ENCODE results near the gene NEGR1. TPM values are rescaled to one million over a fixed set of nuclear protein-coding genes. Genes with fewer than 3 reads are reported as not detected.

NEGR1 gene
- total RNA-seq, 4 donors from 2014 or later: 0.49 to 8.8 (median 2.7) TPM

DNA sequence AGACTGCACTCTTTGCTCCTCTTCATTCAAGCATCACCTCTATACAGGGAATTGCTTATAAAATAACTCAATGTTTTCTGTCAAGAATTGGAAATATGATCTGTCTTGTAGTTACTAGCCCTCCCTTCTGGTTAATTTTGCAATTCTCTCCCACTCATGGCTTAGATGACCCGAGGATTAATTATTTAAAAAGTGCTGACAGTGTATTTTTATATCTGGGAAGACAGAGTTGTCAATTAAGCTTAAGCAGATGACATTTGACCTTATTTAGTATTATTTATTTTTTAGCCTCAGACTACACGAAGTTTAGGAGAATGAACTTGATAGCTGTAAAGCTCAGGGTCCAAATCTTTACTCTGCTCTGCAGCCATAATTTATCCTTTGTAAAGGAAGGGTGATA lies 538.5 kb downstream of the NEGR1 start:
- no peak overlapping the region for H3K27ac ChIP-seq
- H3K9me3 ChIP-seq: no peaks in the 10 kb centered on the region
- intact Hi-C loops (cut with DNase I): no loop called here
- H3K4me3 ChIP-seq: no peak overlapping the region
- no peaks in the 10 kb centered on the region for H3K4me1 ChIP-seq
- no peak for TF ChIP-seq POLR2A (IDR thresholded peaks at IDR 0.05)
- TF ChIP-seq, protein P1, sequence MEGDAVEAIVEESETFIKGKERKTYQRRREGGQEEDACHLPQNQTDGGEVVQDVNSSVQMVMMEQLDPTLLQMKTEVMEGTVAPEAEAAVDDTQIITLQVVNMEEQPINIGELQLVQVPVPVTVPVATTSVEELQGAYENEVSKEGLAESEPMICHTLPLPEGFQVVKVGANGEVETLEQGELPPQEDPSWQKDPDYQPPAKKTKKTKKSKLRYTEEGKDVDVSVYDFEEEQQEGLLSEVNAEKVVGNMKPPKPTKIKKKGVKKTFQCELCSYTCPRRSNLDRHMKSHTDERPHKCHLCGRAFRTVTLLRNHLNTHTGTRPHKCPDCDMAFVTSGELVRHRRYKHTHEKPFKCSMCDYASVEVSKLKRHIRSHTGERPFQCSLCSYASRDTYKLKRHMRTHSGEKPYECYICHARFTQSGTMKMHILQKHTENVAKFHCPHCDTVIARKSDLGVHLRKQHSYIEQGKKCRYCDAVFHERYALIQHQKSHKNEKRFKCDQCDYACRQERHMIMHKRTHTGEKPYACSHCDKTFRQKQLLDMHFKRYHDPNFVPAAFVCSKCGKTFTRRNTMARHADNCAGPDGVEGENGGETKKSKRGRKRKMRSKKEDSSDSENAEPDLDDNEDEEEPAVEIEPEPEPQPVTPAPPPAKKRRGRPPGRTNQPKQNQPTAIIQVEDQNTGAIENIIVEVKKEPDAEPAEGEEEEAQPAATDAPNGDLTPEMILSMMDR (IDR thresholded peaks at IDR 0.05): no peak
- H3K36me3 ChIP-seq: no peaks in the 10 kb centered on the region
- H3K27me3 ChIP-seq: no peaks in the 10 kb centered on the region
- no peak for DNase-seq
- 36 to 42% methylated on average over 2 of the region's 2 CpGs for WGBS, 2 donors

DNA sequence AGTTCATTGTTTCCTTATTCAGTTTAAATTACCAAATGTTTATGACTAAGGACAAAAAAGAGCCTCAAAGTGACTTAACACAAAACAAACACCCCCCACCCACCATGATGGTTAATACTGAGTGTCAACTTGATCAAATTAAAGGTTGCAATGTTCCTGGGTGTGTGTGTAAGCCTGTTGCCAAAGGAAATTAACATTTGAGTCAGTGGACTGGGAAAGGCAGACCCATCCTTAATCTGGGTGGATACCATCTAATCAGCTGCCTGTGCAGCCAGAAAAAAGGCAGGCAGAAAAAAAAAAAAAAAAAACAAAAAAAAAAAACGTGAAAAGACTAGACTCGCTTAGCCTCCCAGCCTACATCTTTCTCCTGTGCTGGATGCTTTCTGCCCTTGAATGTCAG lies 543.4 kb downstream of the NEGR1 start:
- no peaks in the 10 kb centered on the region for H3K4me1 ChIP-seq
- TF ChIP-seq POLR2A (IDR thresholded peaks at IDR 0.05): no peak
- TF ChIP-seq, protein P1 (IDR thresholded peaks at IDR 0.05): no peak
- WGBS, 2 donors: 58 to 76% methylated on average over 2 of the region's 2 CpGs
- H3K27ac ChIP-seq: no peak overlapping the region
- H3K36me3 ChIP-seq: no peaks in the 10 kb centered on the region
- no peaks in the 10 kb centered on the region for H3K9me3 ChIP-seq
- H3K27me3 ChIP-seq: no peaks in the 10 kb centered on the region
- H3K4me3 ChIP-seq: no peak overlapping the region
- intact Hi-C loops (cut with DNase I): no loop called here
- no peak for DNase-seq

DNA sequence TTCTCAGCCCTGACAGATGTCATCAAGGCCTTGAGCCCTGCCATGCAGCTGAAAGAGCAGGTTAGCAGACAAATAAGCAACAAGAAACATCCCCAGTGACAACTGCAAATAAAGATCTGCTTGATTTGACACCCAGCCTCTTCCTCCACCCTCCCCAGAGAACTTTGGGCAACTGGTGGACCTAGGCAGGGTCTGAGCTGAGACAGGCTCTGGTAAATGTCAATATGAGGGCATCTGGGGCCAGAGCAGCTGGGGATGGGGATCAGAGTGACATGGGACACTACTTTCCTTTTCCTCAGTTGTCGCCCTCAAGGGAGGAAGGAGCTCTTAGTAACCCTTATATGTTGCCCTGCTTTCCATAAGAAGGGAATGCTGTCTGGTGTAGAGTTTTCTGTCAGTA lies 544.1 kb downstream of the NEGR1 start:
- WGBS, 2 donors: 100% methylated on average over 1 of the region's 1 CpG; no CpG with 5 or more reads in 1 of the 2 donors
- no peaks in the 10 kb centered on the region for H3K36me3 ChIP-seq
- no peak overlapping the region for H3K27ac ChIP-seq
- intact Hi-C loops (cut with DNase I): no loop called here
- TF ChIP-seq, protein P1 (IDR thresholded peaks at IDR 0.05): no peak
- TF ChIP-seq POLR2A (IDR thresholded peaks at IDR 0.05): no peak
- no peak overlapping the region for H3K4me3 ChIP-seq
- H3K4me1 ChIP-seq: no peaks in the 10 kb centered on the region
- DNase-seq: no peak
- H3K9me3 ChIP-seq: no peaks in the 10 kb centered on the region
- H3K27me3 ChIP-seq: no peaks in the 10 kb centered on the region

DNA sequence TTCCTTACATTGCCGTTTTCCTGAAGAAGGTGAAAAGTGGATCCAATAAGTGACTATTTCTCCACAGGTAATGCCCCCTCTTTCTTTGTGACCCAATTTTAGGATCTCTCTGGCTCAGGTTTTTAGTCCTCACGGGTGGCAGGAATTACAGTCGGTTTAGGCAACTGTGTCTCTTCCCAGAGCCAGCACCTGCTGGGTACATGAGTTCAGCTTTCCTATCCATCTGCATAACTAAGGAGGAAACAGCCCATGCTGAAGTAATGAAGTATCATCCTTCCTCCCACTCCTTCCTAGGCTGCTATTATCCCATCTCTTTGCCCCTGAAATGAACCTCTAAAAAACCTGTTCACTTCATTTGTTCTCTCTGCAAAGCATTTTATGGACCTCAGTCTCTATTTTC lies 544.6 kb downstream of the NEGR1 start:
- no peak for TF ChIP-seq POLR2A (IDR thresholded peaks at IDR 0.05)
- TF ChIP-seq, protein P1 (IDR thresholded peaks at IDR 0.05): no peak
- Histone ChIP-seq H3K4me1 (no peaks in the 10 kb centered on the region), H3K4me3 (no peak overlapping the region), H3K9me3 (no peaks in the 10 kb centered on the region), H3K27ac (no peak overlapping the region), H3K36me3 (no peaks in the 10 kb centered on the region), H3K27me3 (no peaks in the 10 kb centered on the region)
- DNase-seq: no peak
- 66 to 74% methylated on average over 3 of the region's 3 CpGs for WGBS, 2 donors
- intact Hi-C loops (cut with DNase I): no loop called here

DNA sequence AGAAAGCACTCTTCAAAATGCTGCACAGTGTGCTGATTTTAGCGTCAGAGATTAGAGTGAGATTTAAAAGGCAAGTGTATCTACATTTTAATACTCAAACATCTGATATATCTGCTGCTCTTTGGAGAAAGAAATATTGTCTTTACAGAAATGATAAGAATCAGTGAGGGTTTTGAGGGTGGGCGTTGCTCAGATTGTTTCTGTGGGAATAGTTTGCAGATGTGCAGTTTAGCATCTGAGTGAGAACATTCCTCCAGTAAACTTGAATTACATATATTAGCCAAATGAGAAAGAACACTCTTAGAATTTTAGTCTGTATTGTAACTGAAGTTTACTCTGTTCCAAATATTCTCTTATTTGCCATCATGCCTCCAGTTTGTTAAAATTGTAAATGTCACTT lies 549.2 kb downstream of the NEGR1 start:
- Histone ChIP-seq H3K36me3 (no peaks in the 10 kb centered on the region), H3K4me1 (no peaks in the 10 kb centered on the region), H3K27me3 (no peaks in the 10 kb centered on the region), H3K4me3 (no peak overlapping the region), H3K27ac (no peak overlapping the region), H3K9me3 (no peaks in the 10 kb centered on the region)
- TF ChIP-seq, protein P1 (IDR thresholded peaks at IDR 0.05): no peak
- TF ChIP-seq POLR2A (IDR thresholded peaks at IDR 0.05): no peak
- WGBS, 2 donors: 38 to 39% methylated on average over 2 of the region's 2 CpGs
- intact Hi-C loops (cut with DNase I): no loop called here
- no peak for DNase-seq
